Stimulated activated CD8-positive, alpha-beta memory T cell treated with anti-CD3 and anti-CD28 coated beads, Interleukin-2, amount 100 ng/mL, for 48 hours (primary cell): ENCODE measurements around the gene NUDCD3.

ENCODE experiments used
- DNase-seq, 2 donors: peaks; one replicate each; pipeline ENCODE4 v3.0.0-alpha.2; 2020; ENCODE audit warnings: low read depth in 2 of 2

NUDCD3 gene

DNA sequence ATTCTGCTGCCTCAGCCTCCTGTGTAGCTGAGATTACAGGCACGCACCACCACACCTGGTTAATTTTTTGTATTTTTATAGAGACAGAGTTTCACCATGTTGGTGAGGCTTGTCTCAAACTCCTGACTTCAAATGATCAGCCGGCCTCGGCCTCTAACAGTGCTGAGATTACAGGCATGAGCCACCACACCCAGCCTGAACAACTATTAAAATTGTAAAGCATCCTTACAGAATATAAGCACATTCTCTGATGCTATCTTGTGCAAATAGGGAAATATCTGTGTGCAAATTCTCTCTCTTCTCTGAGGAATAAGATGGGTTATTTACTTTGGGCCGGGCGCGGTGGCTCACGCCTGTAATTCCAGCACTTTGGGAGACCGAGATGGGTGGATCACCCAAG, 12.5 kb downstream of the NUDCD3 start:
- DNase-seq, result no peak

DNA sequence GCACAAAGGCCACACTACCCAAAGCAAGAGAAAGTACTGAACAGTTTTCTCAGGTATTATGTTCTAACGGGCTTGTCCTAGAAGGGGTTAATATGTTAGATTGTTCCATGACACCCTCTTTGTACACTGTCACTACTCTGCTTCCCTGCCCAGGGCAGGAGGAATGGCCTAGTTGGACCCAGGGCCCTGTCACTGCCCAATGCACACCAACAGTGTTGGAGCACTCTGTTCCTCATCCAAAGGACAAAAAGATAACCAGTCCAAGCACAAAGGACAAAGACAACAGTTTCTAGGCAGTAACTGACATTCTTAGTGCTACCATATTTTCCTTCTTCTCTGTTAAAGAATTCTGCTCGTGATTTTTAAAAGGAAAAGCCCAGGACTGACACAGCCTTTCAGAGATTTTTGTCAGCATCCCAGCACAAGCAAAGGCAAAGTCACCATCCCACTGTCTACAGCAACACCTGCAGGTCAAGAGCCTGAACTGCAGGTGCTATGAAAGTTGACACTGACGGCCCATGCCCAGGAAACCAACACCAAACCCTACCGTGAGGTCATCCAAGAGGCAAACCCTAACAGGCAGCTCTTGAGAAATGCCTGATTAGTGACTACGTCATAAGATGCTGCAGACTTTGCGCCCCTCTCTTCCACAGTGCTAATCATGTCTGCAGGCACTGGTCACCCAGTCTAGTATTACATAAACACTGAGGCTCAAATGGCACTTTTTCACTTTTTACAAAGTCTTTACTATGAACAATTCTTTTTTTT, 13.2 kb downstream of the NUDCD3 start:
- DNase-seq, result peak in 1 of 2 donors; percentile 23

DNA sequence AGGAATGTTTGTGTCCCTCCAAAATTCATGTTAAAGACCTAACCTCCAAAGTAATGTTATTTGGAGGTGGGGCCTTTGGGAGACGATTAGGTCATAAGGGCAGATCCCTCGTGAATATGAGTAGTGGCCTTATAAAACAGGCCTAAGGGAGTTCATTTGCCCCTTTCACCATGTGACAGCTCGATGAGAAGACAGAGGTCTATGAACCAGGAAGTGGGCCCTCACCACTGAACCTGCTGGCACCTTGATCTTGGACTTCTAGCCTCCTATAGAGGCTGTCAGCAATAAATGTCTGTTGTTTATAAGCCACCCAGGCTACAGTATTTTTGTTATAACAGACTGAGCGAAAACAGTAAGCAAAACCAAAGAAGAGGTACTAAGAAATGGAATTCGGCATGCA, 14.1 kb downstream of the NUDCD3 start:
- DNase-seq, result no peak

DNA sequence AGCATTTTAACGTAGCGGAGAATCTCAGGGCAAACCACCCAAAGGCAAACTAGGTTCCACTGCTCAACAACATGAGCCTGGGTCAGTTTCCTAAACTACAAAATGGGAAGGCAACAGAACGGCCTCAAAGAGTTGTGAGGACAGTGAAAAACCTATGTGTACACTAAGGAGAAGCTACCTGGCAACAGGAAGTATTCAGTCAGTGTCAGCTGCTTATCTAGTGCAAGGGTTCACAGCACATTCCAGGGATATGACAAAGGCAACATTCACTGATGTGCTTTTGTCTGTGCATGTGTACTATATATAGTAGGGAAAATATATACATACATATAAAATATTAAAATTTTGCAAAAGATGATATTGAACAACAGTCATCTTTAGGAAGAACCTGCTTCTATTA, 17.2 kb downstream of the NUDCD3 start:
- DNase-seq, result no peak

DNA sequence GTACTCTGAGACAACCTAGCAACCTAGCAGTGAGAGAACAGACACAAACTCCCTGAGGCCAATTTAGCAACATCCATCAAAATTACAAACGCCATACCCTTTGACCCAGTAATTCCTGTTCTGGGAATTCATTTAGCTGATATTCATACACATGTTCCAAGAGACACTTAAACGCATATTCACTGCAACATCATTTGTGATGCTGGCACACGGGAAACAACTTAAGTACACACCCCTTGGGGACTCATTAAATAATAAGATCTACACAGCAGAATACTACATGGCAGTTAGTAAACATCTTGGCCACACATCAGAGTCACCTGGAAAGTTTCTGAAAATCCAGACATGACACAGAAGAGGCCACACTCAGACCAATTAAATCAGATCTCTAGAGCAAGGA, 17.6 kb downstream of the NUDCD3 start:
- no peak for DNase-seq

DNA sequence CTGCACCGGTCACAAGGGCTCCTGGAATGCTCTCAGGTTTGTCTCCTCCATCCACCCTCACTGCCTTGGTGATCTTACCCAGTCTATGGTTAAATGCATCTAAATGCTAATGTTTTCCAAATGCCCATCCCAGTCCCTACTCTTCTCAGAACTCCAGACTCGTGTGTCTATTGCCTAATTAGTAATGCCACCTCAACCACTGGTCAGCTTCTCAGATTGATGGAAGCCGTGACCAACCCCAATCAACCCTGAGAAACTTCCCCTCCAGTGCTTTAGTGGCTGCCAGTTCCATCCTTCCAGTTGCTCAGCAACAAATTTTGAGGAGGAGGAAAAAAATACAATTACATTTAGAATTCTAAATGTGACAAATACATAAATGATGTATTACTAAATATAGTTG, 18.6 kb downstream of the NUDCD3 start:
- no peak for DNase-seq

DNA sequence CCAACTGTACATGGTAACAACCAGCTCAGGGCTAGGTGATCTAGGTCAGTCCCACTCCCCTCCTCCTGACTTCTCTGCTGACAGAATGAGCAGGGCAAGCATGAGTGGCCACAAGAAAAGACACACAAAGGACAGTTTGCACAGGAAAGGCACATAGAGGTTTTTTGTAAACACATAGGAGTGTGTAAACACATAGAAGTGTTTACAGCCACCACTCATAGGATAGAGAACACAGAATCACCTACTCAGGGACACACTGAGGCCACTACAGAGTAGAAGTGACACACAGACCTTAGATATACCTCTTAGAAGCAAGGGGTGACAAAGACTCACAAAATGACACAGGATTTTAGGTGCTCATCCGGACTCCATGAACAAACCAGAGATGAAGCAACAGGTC, 19.0 kb downstream of the NUDCD3 start:
- DNase-seq, result no peak

DNA sequence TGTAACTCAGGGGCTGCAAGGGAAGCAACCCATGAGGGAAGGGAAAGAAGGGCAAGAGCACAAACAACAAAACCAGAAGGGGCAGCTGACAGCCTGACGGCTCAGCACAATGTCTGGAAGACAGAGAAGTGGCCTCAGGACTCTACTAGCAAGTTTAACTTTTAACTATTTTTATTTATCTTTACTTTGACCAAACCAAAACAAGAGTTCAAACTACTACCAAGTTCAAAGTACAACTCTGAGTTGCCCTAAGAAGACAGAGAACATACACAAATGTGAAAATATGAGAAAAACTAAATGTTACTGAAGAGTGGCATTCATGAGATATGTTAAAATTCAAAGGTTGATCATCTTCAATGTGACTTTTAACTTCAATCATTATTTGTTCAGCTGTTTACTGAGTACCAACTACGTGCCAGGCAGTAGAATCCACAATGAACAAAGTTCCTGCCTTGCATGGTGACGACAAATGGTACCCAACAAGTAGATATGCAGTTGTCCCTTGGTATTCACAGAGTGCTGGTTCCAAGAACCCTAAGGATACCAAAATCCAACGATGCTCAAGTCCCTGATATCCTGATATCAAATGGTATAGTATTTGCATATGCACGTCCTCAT, 19.7 kb downstream of the NUDCD3 start:
- no peak for DNase-seq

DNA sequence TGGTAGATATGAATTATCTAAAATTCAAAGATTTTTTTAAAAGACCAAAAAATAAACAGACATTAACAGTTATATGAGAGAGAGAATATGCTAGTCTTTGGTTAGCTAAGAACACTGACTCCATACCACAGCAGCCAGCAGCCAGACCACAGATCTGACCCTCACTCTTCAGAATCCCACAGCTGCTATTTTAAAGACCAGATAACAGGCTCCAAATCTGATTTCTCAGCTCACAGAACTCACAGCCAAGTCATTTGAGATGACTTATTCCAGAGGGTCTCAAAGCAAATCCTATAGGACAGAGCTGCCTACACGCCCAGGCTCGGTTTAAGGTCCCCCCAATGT, 20.4 kb downstream of the NUDCD3 start:
- no peak for DNase-seq

DNA sequence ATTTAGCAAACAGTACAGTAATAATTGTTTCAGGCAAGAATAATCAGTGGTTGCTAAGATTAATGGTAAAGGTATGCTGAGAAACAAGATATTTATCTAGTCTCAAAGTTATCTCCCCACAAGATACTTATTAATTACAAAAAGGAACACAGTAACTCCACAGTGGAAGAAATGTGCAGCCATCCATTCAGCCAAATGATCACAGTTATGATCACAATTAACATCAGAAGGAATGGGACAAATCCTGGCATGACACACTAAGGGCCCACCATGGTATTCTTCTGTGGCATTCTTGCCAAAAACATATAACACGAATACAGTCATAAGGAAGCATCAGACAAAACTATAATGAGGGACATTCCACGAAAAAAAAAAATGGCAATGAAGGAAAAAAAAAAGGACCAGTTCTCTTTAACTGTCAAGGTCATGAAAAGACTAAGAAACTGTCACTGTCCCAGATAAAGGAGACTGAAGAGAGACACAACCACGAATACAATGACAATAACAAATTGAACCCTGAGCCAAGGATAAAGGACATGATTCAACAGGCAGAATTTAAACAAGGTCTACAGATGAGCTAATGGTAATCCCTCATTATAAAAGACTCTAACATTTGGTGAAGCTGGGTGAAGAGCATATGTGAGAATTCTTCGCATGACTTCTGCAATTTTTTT, 20.9 kb downstream of the NUDCD3 start:
- no peak for DNase-seq

DNA sequence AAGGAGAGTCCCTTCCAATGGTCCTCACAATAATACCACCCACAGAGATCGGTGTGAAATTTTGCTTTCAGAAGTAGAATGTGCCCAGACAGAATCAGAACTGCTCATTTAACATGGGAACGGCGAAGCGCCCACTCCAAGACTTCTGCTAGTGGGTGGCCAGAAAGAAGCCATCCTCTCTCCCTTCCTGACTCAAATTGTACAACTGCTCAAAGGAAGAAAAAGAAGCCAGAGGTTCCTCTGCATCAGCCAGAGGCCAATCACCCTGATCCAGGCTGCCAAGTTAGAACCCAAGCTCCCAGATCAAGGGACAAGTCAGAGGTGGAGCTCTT, 23.3 kb downstream of the NUDCD3 start:
- DNase-seq, result no peak

DNA sequence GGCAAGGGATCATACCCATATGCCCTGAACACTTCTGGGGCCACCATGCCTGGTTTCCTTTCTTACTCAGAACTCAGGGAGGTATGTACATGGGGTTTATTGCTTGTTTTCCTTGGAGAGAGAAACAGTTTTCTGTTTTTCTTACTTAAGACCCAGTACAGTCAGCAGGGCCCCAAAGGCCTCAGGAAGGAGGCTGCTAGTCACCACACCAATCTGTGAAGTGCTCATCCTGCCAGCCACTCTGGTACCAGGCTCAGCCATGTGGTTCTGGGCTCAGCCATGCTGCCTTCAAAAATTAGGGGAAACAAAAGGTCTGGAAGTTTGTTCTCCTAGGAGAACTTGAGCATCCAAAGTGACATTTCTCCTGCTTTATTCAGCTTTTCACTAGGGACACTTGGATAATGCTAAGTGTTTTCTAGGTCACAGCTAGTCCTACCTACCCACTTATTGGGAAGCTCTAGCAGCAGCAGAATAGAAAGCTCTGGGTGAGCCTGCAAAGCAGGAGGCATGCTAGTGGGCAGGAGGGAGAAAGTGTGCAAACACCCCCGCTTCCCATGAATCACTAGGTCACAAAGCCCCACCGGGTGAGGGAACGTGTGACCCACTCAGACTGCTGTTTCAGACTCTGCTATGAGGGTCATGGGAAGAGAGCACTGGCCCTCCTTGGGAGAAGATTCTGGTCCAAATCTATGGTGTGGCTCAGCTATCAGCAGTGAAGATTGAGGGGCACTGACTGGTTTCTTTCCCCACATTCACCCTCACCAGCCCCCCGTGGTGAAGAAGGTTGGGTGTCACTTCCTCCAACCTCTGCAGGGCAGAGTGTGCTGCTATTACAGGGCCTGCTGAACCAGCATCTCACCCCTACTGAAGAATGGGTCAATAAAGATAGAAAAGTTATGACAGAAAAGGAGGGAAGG, 23.9 kb downstream of the NUDCD3 start:
- no peak for DNase-seq

DNA sequence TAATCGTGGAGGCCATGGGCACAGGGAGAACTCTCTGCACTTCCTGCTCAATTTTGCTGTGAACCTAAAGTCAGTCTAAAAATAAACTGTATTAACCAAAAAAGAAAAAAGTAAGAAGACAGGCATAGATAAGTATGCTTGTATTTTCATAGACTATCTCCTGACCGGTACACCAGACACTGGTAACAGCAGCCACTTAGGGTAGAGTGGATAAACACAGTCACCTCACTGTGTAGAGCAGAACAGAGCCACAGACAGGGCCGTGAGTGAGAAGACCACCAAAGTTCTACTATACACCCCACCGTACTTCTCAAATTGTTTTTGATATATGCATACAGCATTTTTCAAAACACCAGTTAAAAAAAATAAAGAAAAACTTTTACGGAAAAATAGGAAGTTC, 25.0 kb downstream of the NUDCD3 start:
- DNase-seq, result no peak

DNA sequence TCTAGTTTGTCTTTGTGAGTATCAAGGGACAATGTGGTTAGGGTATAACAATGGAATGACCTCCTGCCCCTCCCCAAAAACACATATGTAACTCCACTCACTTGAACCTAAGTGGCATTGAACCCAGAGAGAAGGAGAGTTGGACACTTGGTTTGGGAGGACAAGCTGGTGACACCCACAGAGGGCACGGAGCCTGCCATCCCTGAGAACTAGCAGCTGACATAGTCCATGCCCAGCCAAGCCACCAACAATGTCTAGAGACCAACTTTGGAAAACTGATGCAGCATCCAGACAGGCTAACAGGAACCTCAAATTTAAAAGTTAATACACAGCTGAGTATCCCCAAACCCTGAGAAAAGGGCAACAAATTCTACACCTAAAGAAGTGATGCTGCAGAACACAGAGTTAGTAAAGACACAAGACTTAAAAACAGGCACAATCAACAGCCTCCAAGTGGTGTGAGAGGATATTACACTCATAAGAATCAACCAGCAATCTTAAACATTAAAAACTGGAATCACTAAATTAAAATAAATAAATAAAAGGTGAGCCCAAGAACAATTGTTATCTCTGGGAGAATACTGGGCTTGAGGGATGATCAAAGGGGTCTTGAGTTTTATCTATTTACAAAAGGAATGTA, 27.2 kb downstream of the NUDCD3 start:
- DNase-seq, result no peak

DNA sequence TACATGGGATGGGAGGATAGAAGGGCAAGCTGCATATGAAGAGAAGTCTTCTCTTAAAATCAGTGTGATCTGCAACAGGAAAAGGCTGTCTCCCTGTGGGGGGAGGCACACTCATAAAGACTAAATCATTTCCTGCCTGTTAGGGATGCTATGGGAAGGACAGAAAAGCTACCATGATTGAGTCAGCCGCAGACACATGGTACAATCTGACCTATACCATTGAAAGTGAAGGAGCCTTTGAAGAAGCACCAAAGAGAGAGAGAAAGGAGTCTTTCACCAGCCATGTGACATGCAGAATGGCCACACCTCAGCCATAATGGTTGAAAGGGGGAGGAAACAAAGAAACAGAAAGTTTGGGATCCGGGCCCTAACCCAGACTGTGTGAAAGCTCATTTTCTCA, 29.1 kb downstream of the NUDCD3 start:
- DNase-seq, result no peak

DNA sequence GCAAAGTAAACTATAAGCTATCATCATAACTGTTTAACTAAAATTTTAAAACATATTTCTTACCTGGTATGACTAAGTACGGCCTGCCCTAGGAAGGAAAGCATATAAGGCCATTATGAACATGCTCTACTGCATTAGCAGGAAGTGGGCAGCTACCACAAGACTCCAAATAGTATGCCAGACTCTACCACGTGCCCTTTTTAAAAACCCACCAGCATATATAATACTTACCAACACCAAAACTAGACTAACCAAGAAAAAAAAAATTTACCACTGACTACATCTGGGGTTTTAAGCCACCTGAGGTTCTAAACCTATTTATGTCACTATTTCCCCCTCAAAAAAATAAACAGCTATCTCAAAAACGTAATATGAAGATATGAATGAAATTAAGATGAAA, 30.1 kb downstream of the NUDCD3 start:
- DNase-seq, result no peak

DNA sequence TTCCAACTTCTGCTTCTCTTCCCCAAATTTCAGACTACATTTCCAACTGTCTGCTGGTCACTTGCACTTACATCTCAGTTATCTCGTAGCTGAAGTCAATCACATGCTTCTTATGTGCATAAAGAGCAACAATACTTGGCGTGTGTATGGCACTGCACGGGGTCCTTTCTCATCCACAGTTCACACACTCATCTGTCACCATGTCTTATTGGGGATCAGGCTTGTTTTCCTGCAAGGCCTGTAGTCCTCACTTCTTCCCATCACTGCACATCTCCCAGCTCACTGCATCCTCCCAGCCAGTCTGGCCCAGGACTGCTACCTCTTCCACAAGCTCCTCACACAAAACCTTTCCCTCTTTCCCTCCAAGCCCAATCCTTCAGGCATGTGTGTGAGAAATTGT, 35.3 kb downstream of the NUDCD3 start:
- DNase-seq, result no peak

DNA sequence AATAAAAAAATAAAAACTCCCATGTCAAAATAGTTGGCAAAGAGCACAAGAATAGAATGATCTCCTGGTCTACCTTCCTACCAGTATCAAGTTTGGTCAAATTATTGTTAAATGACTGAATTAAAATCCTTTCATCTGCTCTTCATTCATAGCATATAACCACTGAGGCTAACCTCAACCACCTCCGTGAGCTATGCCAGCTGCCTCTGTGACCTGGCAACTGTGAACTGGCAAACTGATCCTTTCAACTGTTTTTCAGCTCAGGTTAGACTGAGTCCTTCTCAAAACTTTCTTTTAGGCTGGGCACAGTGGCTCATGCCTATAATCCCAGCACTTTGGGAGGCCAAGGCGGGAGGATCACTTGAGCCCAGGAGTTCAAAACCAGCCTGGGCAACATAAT, 36.1 kb downstream of the NUDCD3 start:
- no peak for DNase-seq

DNA sequence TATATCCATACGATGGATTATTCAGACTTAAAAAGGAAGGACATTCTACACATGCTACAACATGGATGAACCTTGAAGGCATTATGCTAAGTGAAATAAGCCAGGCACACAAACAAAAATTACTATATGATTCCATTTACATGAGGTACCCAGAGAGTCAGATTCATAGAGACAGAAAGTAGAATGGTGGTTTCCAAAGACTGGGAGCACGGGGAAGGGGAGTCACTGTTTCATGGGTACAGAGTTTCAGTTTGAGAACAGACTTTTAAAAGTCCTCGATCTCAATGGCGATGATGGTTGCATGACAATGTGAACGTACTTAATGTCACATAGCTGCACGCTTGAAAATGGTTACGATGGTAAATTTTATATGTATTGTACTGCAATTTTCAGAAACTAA, 39.3 kb downstream of the NUDCD3 start:
- no peak for DNase-seq

DNA sequence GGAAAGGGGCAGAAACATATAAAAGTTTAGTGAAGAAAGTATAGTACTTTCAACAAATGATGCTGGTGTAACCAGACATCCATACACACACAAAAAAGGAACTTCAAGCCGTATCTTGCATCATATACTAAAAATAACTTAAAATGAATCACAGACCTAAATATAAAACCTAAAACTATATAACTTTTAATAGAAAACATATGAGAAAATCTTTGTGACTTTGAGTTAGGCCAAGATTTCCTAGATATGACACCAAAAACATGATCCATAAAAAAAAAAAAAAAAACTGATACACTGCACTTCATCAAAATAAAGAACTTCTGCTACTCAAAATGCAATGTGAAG, 40.9 kb downstream of the NUDCD3 start:
- DNase-seq, result no peak

DNA sequence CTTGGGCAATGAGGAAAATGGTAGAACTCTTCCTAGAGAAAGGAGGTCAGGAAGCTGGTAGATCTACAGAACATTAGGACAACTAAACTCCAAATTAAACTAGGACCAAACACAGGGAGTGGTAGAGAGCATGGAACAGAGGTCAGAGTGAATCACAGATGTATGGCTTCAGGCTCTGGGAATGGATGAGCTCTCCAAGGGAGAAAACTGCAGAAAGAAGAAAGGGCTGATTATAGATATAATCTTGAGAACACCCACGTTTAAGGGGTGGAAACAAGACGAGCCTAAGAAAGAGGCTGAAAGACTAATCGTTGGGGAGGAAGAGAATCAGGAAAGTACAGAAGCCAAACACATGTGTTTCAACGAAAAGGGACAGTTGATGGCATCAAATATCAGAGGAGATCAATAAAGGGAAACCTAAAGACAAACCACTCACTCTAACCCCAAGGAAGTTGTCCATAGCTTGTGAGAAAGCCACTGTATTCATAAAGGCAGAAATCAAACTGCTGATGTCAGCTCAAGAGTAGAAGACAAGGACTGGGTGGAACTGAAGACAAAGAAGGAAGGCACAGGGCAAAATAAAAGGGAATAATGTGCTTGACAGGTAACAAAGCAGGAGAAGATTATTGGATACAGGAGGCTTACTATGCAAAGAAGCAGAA, 41.4 kb downstream of the NUDCD3 start:
- no peak for DNase-seq
